Naive thymus-derived CD8-positive, alpha-beta T cell (primary cell): ENCODE measurements around the gene TNFAIP8L1. TPM values are rescaled to one million over a fixed set of nuclear protein-coding genes. Genes with fewer than 3 reads are reported as not detected.

Source experiments
- ATAC-seq, 2 donors: fragments of 150-1000 bp; cut with Tn5 transposase in 1 of 2; sonication (Bioruptor Pico), chemical (Tn5 transposase) in 1 of 2; 1 replicate in 1 of 2; 2 replicates in 1 of 2; pipeline ENCODE4 v1.10.0; 2021; ENCODE audit warnings: mild to moderate bottlenecking in 2 of 2, moderate library complexity in 2 of 2
- POLR2A ChIA-PET: fragments of 350-600 bp; sonication (Branson Sonifier 250); formaldehyde crosslinking; loops from one replicate; lab custom pipeline; 2021; ENCODE audit warnings: antibody characterized with exemption; lab: Charles Lee
- DNase-seq, 10 donors: peaks; one replicate each; pipeline versions ENCODE4 v3.0.0 to v3.0.0-alpha.2; 2020 to 2022
- H3K27ac Mint-ChIP-seq, 10 donors: one replicate each; pipeline ENCODE4 v1.8.0; 2020 to 2022; ENCODE audit warnings: mild to moderate bottlenecking in 10 of 10, mixed read lengths in 10 of 10, moderate library complexity in 4 of 10, inconsistent platforms in 1 of 10
- H3K27me3 Mint-ChIP-seq, 5 donors: one replicate each; pipeline ENCODE4 v1.8.0; 2021 to 2022; ENCODE audit warnings: mixed read lengths in 5 of 5
- H3K36me3 Mint-ChIP-seq, 3 donors: one replicate each; pipeline ENCODE4 v1.8.0; 2020 to 2022; ENCODE audit warnings: mixed read lengths in 3 of 3, mild to moderate bottlenecking in 2 of 3, inconsistent platforms in 1 of 3
- H3K4me1 Mint-ChIP-seq, 4 donors: one replicate each; pipeline ENCODE4 v1.8.0; 2021 to 2022; ENCODE audit warnings: mixed read lengths in 4 of 4
- H3K4me3 Mint-ChIP-seq, 10 donors: one replicate each; pipeline ENCODE4 v1.8.0; 2020 to 2022; ENCODE audit warnings: mild to moderate bottlenecking in 10 of 10, mixed read lengths in 10 of 10, moderate library complexity in 6 of 10, inconsistent platforms in 1 of 10
- H3K9me3 Mint-ChIP-seq, 9 donors: one replicate each; pipeline ENCODE4 v1.8.0; 2020 to 2022; ENCODE audit warnings: mixed read lengths in 9 of 9, mild to moderate bottlenecking in 3 of 9, inconsistent platforms in 1 of 9, moderate library complexity in 1 of 9
- polyA plus RNA-seq, 3 donors: library from polyadenylated mRNA; unstranded; fragments of 300-500 nt; fragmentation: Illumina TruSeq; gene quantifications; one replicate each; pipeline ENCODE4 v1.2.3, GENCODE V29; 2021
- total RNA-seq, 8 experiments: library from RNA in 2 of 8; stranded (reverse) in 2 of 8; gene quantifications; one replicate each; pipeline ENCODE4 v1.2.3 and lab custom pipeline; 2021 to 2026

TNFAIP8L1 gene
- total and polyA plus RNA-seq, 5 experiments from 2014 or later: 5.6 to 20.7 (median 16.5) TPM

- Mint-ChIP-seq H3K27me3 (no peaks in the 10 kb centered on the region), H3K27ac (peak overlapping the region in 3 of 10 donors; percentile 13 to 76 (median 62)), H3K36me3 (peaks cover 0 to 43% (median 7%) of the 10 kb centered on the region in 3 donors), H3K4me1 (peaks cover 1 to 5% (median 2%) of the 10 kb centered on the region in 4 donors), H3K4me3 (no peak overlapping the region), H3K9me3 (no peaks in the 10 kb centered on the region)
- DNase-seq: no peak
- no peak for ATAC-seq
- POLR2A ChIA-PET: no interaction called here
Measured at GRCh38 chr19:4654437-4655361, 15.4 kb downstream of the TNFAIP8L1 start.

GRCh38 chr19:4656102-4656501 is 16.8 kb downstream of the TNFAIP8L1 start:
- POLR2A ChIA-PET: no interaction called here
- Mint-ChIP-seq H3K36me3 (peaks cover 0 to 56% (median 9%) of the 10 kb centered on the region in 3 donors), H3K9me3 (no peaks in the 10 kb centered on the region), H3K27ac (no peak overlapping the region), H3K4me1 (peaks cover 0 to 3% (median 1%) of the 10 kb centered on the region in 4 donors), H3K4me3 (no peak overlapping the region), H3K27me3 (no peaks in the 10 kb centered on the region)
- ATAC-seq: no peak
- DNase-seq: no peak

GRCh38 chr19:4657262-4657661 is 17.9 kb downstream of the TNFAIP8L1 start:
- Mint-ChIP-seq H3K36me3 (peaks cover 0 to 62% (median 6%) of the 10 kb centered on the region in 3 donors), H3K9me3 (no peaks in the 10 kb centered on the region), H3K27ac (peak overlapping the region in 1 of 10 donors; percentile 15), H3K4me3 (no peak overlapping the region), H3K4me1 (peaks cover 0 to 5% (median 3%) of the 10 kb centered on the region in 4 donors), H3K27me3 (no peaks in the 10 kb centered on the region)
- ATAC-seq (no peak), DNase-seq (no peak)
- POLR2A ChIA-PET: no interaction called here

- Mint-ChIP-seq H3K9me3 (no peaks in the 10 kb centered on the region), H3K27me3 (no peaks in the 10 kb centered on the region), H3K4me3 (no peak overlapping the region), H3K4me1 (peaks cover 0 to 6% (median 4%) of the 10 kb centered on the region in 4 donors), H3K36me3 (peaks cover 0 to 64% (median 6%) of the 10 kb centered on the region in 3 donors), H3K27ac (peak overlapping the region in 5 of 10 donors; percentile 40 to 71 (median 57))
- DNase-seq (no peak), ATAC-seq (no peak)
- POLR2A ChIA-PET: no interaction called here
Measured at GRCh38 chr19:4657835-4658234, 18.5 kb downstream of the TNFAIP8L1 start.

GRCh38 chr19:4660181-4660791 is 21.0 kb downstream of the TNFAIP8L1 start:
- H3K36me3 Mint-ChIP-seq: peaks cover 0 to 61% (median 3%) of the 10 kb centered on the region in 3 donors
- POLR2A ChIA-PET: interaction anchor here (0.6 to 1.6 kb wide), 2 partner anchors 18 to 22 kb away, joined by 3 to 4 read pairs; no protein-coding TSS in a partner anchor
- no peaks in the 10 kb centered on the region for H3K27me3 Mint-ChIP-seq
- DNase-seq (no peak), ATAC-seq (peak in 1 of 2 donors; percentile 59)
- peak overlapping the region in 1 of 10 donors; percentile 25 for H3K27ac Mint-ChIP-seq
- peaks cover 0 to 10% (median 3%) of the 10 kb centered on the region in 4 donors for H3K4me1 Mint-ChIP-seq
- no peaks in the 10 kb centered on the region for H3K9me3 Mint-ChIP-seq
- H3K4me3 Mint-ChIP-seq: no peak overlapping the region

GRCh38 chr19:4660993-4661392 is 21.7 kb downstream of the TNFAIP8L1 start:
- Mint-ChIP-seq H3K4me1 (peaks cover 0 to 13% (median 3%) of the 10 kb centered on the region in 4 donors), H3K4me3 (no peak overlapping the region), H3K36me3 (peaks cover 0 to 66% (median 3%) of the 10 kb centered on the region in 3 donors), H3K27me3 (no peaks in the 10 kb centered on the region), H3K27ac (peak overlapping the region in 9 of 10 donors; percentile 9 to 70 (median 61)), H3K9me3 (no peaks in the 10 kb centered on the region)
- POLR2A ChIA-PET: interaction anchor here (0.6 to 1.6 kb wide), 2 partner anchors 18 to 23 kb away, joined by 3 to 4 read pairs; no protein-coding TSS in a partner anchor
- DNase-seq: no peak
- ATAC-seq: no peak

- POLR2A ChIA-PET: interaction anchor here (1.6 kb wide), 1 partner anchor 24 kb away, joined by 4 read pairs; no protein-coding TSS in a partner anchor
- no peak for DNase-seq
- ATAC-seq: no peak
- Mint-ChIP-seq H3K27me3 (no peaks in the 10 kb centered on the region), H3K4me1 (peaks cover 0 to 13% (median 3%) of the 10 kb centered on the region in 4 donors), H3K27ac (peak overlapping the region in 5 of 10 donors; percentile 25 to 92 (median 62)), H3K9me3 (no peaks in the 10 kb centered on the region), H3K4me3 (no peak overlapping the region), H3K36me3 (peaks cover 0 to 71% (median 3%) of the 10 kb centered on the region in 3 donors)
Measured at GRCh38 chr19:4662020-4662695, 22.8 kb downstream of the TNFAIP8L1 start.

GRCh38 chr19:4662812-4663211 is 23.5 kb downstream of the TNFAIP8L1 start:
- Mint-ChIP-seq H3K36me3 (peaks cover 0 to 73% (median 3%) of the 10 kb centered on the region in 3 donors), H3K4me3 (no peak overlapping the region), H3K27me3 (no peaks in the 10 kb centered on the region), H3K27ac (peak overlapping the region in 3 of 10 donors; percentile 41 to 92 (median 65)), H3K9me3 (no peaks in the 10 kb centered on the region), H3K4me1 (peaks cover 0 to 13% (median 3%) of the 10 kb centered on the region in 4 donors)
- DNase-seq (no peak), ATAC-seq (no peak)
- POLR2A ChIA-PET: no interaction called here

- DNase-seq (no peak), ATAC-seq (no peak)
- POLR2A ChIA-PET: no interaction called here
- peaks cover 3 to 27% (median 15%) of the 10 kb centered on the region in 4 donors for H3K4me1 Mint-ChIP-seq
- peaks cover 0 to 70% (median 7%) of the 10 kb centered on the region in 3 donors for H3K36me3 Mint-ChIP-seq
- no peak overlapping the region for H3K4me3 Mint-ChIP-seq
- H3K9me3 Mint-ChIP-seq: no peaks in the 10 kb centered on the region
- no peaks in the 10 kb centered on the region for H3K27me3 Mint-ChIP-seq
- H3K27ac Mint-ChIP-seq: peak overlapping the region in 2 of 10 donors; percentile 16 to 67
Measured at GRCh38 chr19:4664642-4665041, 25.3 kb downstream of the TNFAIP8L1 start.

GRCh38 chr19:4669723-4670480 is 30.6 kb downstream of the TNFAIP8L1 start, which contains the start of gene MYDGF:
MYDGF (minus strand) TSS chr19:4670342; CDS start chr19:4670334, 8 bp downstream.
- ATAC-seq (peak; percentile 98 to 99), DNase-seq (peak; percentile 85 to 96 (median 92))
- Mint-ChIP-seq H3K27me3 (no peaks in the 10 kb centered on the region), H3K36me3 (peaks cover 0 to 37% (median 5%) of the 10 kb centered on the region in 3 donors), H3K9me3 (no peaks in the 10 kb centered on the region), H3K27ac (peak within 1 kb of the TSS; percentile 43 to 94 (median 84)), H3K4me3 (peak within 1 kb of the TSS; percentile 83 to 94 (median 88)), H3K4me1 (peaks cover 1 to 22% (median 16%) of the 10 kb centered on the region in 4 donors)
- POLR2A ChIA-PET: interaction anchor here (1.0 to 1.5 kb wide), 2 partner anchors 93 to 100 kb away, joined by 3 read pairs; no protein-coding TSS in a partner anchor

GRCh38 chr19:4671185-4671851 is 32.0 kb downstream of the TNFAIP8L1 start:
- peaks cover 0 to 29% (median 5%) of the 10 kb centered on the region in 3 donors for H3K36me3 Mint-ChIP-seq
- peak overlapping the region in 4 of 10 donors; percentile 14 to 82 (median 57) for H3K27ac Mint-ChIP-seq
- no peak for ATAC-seq
- no peaks in the 10 kb centered on the region for H3K9me3 Mint-ChIP-seq
- H3K4me1 Mint-ChIP-seq: peaks cover 3 to 18% (median 16%) of the 10 kb centered on the region in 4 donors
- DNase-seq: no peak
- H3K27me3 Mint-ChIP-seq: no peaks in the 10 kb centered on the region
- POLR2A ChIA-PET: interaction anchor here (0.6 to 0.8 kb wide), 3 partner anchors 120 to 530 kb away, joined by 4 to 5 read pairs (median 5); no protein-coding TSS in a partner anchor
- peak overlapping the region in 9 of 10 donors; percentile 49 to 88 (median 72) for H3K4me3 Mint-ChIP-seq
